Parathyroid adenoma (tissue), 2 donors: ENCODE measurements around the gene GRM8.

ENCODE experiments used
- H2AFZ ChIP-seq: fragments of 300-600 bp; sonication (generic); one replicate; pipeline ENCODE4 v1.7.0; 2017; ENCODE audit warnings: antibody characterized with exemption, mild to moderate bottlenecking
- H3K27ac ChIP-seq: fragments of 300-600 bp; sonication (generic); one replicate; pipeline ENCODE4 v1.7.0; 2017
- H3K27me3 ChIP-seq: fragments of 300-600 bp; sonication (generic); one replicate; pipeline ENCODE4 v1.7.0; 2017; ENCODE audit warnings: low read length; ENCODE audit not compliant: control insufficient read depth, insufficient read depth
- H3K36me3 ChIP-seq: fragments of 300-600 bp; sonication (generic); one replicate; pipeline ENCODE4 v1.7.0; 2017; ENCODE audit warnings: low read length; ENCODE audit not compliant: control insufficient read depth, insufficient read depth
- H3K4me1 ChIP-seq: fragments of 300-600 bp; sonication (generic); one replicate; pipeline ENCODE4 v1.7.0; 2017; ENCODE audit warnings: control low read depth
- H3K4me2 ChIP-seq: fragments of 300-600 bp; sonication (generic); one replicate; pipeline ENCODE4 v1.7.0; 2017; ENCODE audit warnings: low read length
- H3K4me3 ChIP-seq: fragments of 300-600 bp; sonication (generic); one replicate; pipeline ENCODE4 v1.7.0; 2017; ENCODE audit warnings: low read depth, low read length
- H3K79me2 ChIP-seq: fragments of 300-600 bp; sonication (generic); one replicate; pipeline ENCODE4 v1.7.0; 2017; ENCODE audit warnings: control low read depth
- H3K9ac ChIP-seq: fragments of 300-600 bp; sonication (generic); one replicate; pipeline ENCODE4 v1.7.0; 2017; ENCODE audit warnings: mild to moderate bottlenecking
- H3K9me3 ChIP-seq: fragments of 300-600 bp; sonication (generic); one replicate; pipeline ENCODE4 v1.7.0; 2017; ENCODE audit warnings: low read length; ENCODE audit not compliant: control insufficient read depth
- CTCF ChIP-seq: fragments of 300-600 bp; sonication (generic); IDR thresholded peaks from one replicate; pipeline ENCODE4 v1.7.0; 2017; ENCODE audit warnings: antibody characterized with exemption, mild to moderate bottlenecking
- donor health status: primary hyperparathyroidism.

The GRM8 gene

GRCh38 chr7:126450269-126450671 lies 802.5 kb downstream of the GRM8 start:
- TF ChIP-seq CTCF: no peak

DNA sequence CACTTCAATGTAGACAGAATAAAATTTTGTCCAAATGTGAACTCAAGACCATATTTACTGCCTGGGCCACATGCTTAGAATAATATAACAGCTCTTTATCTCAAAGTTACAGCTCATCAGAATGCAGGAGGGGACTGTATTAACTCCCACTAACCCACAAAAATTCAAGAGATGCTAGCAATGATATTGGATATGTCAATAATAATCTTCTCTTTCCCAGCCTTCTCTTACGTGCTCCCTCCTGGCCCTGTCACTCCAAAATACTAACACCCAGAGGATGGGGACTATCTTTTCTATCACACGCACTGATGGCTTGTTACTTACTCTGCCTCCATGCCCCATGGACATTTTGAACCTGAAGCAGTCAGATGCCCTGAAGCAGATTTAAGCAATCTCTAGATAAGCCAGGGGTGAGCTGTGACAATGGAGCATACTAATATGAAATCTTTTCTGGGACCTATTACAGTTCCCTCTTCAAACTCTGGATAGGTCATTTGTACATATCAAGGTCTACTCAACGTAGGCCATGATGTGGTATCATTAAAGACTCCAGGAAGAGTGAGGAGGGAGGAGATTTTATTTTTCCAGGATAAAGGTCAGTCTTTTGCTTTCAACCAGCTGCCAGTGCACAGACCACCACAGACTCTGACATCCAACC lies 803.0 kb downstream of the GRM8 start:
- Histone ChIP-seq H3K9ac (no peak overlapping the region), H3K9me3 (no peaks in the 10 kb centered on the region), H3K27ac (no peak overlapping the region), H3K4me3 (no peak overlapping the region), H2AFZ (no peak overlapping the region), H3K4me2 (no peak overlapping the region), H3K4me1 (no peaks in the 10 kb centered on the region), H3K36me3 (no peaks in the 10 kb centered on the region), H3K79me2 (no peaks in the 10 kb centered on the region), H3K27me3 (no peaks in the 10 kb centered on the region)
- TF ChIP-seq CTCF: no peak

More at GRCh38 chr7:126450269-126450671, 802.5 kb downstream of the GRM8 start:
- Histone ChIP-seq H3K9ac (no peak overlapping the region), H3K27ac (no peak overlapping the region), H3K9me3 (no peaks in the 10 kb centered on the region), H3K79me2 (no peaks in the 10 kb centered on the region), H3K4me2 (no peak overlapping the region), H3K27me3 (no peaks in the 10 kb centered on the region), H3K4me1 (no peaks in the 10 kb centered on the region), H3K4me3 (no peak overlapping the region), H3K36me3 (no peaks in the 10 kb centered on the region), H2AFZ (no peak overlapping the region)

GRCh38 chr7:126447984-126448383 lies 804.8 kb downstream of the GRM8 start:
- no peaks in the 10 kb centered on the region for H3K4me1 ChIP-seq
- H3K9me3 ChIP-seq: no peaks in the 10 kb centered on the region
- H3K27ac ChIP-seq: no peak overlapping the region
- no peak for TF ChIP-seq CTCF
- no peaks in the 10 kb centered on the region for H3K79me2 ChIP-seq
- no peak overlapping the region for H3K4me2 ChIP-seq
- no peak overlapping the region for H3K9ac ChIP-seq
- no peak overlapping the region for H2AFZ ChIP-seq
- no peaks in the 10 kb centered on the region for H3K36me3 ChIP-seq
- no peak overlapping the region for H3K4me3 ChIP-seq
- H3K27me3 ChIP-seq: no peaks in the 10 kb centered on the region

- Histone ChIP-seq H3K27ac (no peak overlapping the region), H3K4me1 (no peaks in the 10 kb centered on the region)
- no peak for TF ChIP-seq CTCF
Observed at GRCh38 chr7:126445991-126446390, 806.8 kb downstream of the GRM8 start.

GRCh38 chr7:126443951-126444350 lies 808.8 kb downstream of the GRM8 start:
- no peaks in the 10 kb centered on the region for H3K4me1 ChIP-seq
- no peak overlapping the region for H2AFZ ChIP-seq
- H3K4me2 ChIP-seq: no peak overlapping the region
- TF ChIP-seq CTCF: no peak
- H3K27ac ChIP-seq: no peak overlapping the region
- no peak overlapping the region for H3K4me3 ChIP-seq
- H3K36me3 ChIP-seq: no peaks in the 10 kb centered on the region
- H3K27me3 ChIP-seq: no peaks in the 10 kb centered on the region
- no peak overlapping the region for H3K9ac ChIP-seq
- no peaks in the 10 kb centered on the region for H3K79me2 ChIP-seq
- no peaks in the 10 kb centered on the region for H3K9me3 ChIP-seq

More at GRCh38 chr7:126445991-126446390, 806.8 kb downstream of the GRM8 start:
- no peak overlapping the region for H2AFZ ChIP-seq
- no peak overlapping the region for H3K4me2 ChIP-seq
- H3K27me3 ChIP-seq: no peaks in the 10 kb centered on the region
- no peaks in the 10 kb centered on the region for H3K36me3 ChIP-seq
- no peak overlapping the region for H3K4me3 ChIP-seq
- H3K79me2 ChIP-seq: no peaks in the 10 kb centered on the region
- no peaks in the 10 kb centered on the region for H3K9me3 ChIP-seq
- H3K9ac ChIP-seq: no peak overlapping the region
